H7 (cell line): Measurements from ENCODE around the gene USP43. TPM values are rescaled to one million over a fixed set of nuclear protein-coding genes. Genes with fewer than 3 reads are reported as not detected.

Source experiments
- DNase-seq: peaks from one replicate; pipeline ENCODE4 v3.0.0; 2012
- H3K27me3 ChIP-seq: 2 replicates; pipeline ENCODE4 v1.6.0; 2011; ENCODE audit warnings: mild to moderate bottlenecking, low read length; ENCODE audit not compliant: control insufficient read depth, insufficient read depth
- H3K36me3 ChIP-seq: replicated peaks from 2 replicates; pipeline ENCODE4 v1.5.1; 2011; ENCODE audit warnings: low read length; ENCODE audit not compliant: control insufficient read depth, insufficient read depth
- H3K4me3 ChIP-seq: 2 replicates; pipeline ENCODE4 v1.5.1; 2011; ENCODE audit warnings: low read depth, mild to moderate bottlenecking, control low read depth, low read length, moderate library complexity; ENCODE audit not compliant: insufficient read depth
- total RNA-seq: library from RNA; depleted of rRNA; stranded (reverse); fragments of >200 nt; shearing (Covaris generic); gene quantifications from 2 replicates; pipeline ENCODE4 v1.2.3, GENCODE V29; 2014; rRNA removed

USP43 gene
- total RNA-seq, 1 experiment from 2014 or later: 5.0 TPM

- Histone ChIP-seq H3K27me3 (no peaks in the 10 kb centered on the region), H3K36me3 (no peaks in the 10 kb centered on the region), H3K4me3 (no peak overlapping the region)
- DNase-seq: no peak
These were observed 121.7 kb downstream of the USP43 start for GRCh38 chr17:9766970-9767369.

DNA sequence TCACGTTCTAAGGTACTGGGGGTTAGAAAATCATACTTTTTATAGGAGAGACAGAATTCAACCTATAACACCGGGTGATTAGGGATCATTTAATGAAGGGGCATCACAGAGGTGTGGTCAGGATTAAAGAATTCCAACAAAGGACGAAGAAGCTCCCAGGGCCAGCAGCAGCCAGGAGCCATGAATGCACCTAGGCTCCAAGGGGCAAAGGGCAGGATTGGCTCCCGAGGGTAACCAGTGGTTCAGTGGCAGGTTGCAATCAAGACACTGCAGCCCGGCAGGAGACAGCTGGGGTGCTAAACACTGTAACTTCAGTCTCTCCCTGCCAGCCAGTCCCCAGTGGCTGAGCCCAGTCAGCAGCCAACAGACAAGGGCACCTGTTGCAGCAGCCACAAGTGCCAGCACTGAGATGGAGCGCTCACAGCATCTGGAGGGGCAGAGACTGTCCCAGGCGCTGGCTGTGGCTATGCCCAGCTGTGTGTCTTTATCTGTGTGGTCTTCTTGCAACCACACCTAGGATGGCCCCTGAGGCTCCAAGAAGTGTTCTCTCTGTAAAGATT lies 122.2 kb downstream of the USP43 start:
- H3K4me3 ChIP-seq: no peak overlapping the region

GRCh38 chr17:9768381-9768934 lies 123.1 kb downstream of the USP43 start:
- Histone ChIP-seq H3K4me3 (no peak overlapping the region), H3K27me3 (no peaks in the 10 kb centered on the region), H3K36me3 (no peaks in the 10 kb centered on the region)
- peak; percentile 56 for DNase-seq

More for the DNA sequence above, 122.2 kb downstream of the USP43 start:
- H3K36me3 ChIP-seq: no peaks in the 10 kb centered on the region
- DNase-seq: no peak
- H3K27me3 ChIP-seq: no peaks in the 10 kb centered on the region

DNA sequence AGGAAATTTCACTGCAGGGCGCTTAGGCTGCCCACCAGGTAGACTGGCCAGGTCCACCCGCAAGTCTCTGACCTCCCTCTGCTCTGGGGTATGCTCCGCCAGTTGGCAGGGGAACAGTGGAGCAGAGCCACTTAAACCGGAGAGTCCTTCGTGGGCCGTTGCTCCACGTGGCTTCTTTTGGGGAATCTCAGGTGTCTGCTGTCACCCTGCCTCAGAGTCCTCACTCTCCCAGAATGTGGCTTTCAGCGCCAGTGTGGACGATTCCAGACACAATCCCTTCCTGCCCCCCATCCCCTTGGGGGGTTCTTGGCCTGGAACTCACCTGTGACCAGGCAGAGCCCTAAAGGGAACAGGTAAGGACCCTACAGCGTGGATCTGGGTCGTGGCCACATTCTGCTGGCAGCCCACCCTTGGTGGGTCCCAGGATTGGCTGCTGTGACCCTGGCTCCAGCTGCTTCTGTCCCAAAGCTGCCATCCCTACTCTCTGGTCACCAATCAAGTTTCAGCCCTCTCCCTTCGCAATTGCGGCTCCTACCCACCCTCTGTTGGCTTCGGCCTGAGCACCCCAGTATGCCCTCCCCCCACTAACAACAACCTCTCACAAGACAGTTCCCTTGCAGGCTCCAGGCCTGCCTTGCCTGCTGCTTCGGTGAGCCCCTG lies 123.8 kb downstream of the USP43 start:
- no peak for DNase-seq
- Histone ChIP-seq H3K27me3 (no peaks in the 10 kb centered on the region), H3K4me3 (no peak overlapping the region), H3K36me3 (no peaks in the 10 kb centered on the region)

GRCh38 chr17:9771465-9771864 lies 126.1 kb downstream of the USP43 start:
- DNase-seq: peak; percentile 36

DNA sequence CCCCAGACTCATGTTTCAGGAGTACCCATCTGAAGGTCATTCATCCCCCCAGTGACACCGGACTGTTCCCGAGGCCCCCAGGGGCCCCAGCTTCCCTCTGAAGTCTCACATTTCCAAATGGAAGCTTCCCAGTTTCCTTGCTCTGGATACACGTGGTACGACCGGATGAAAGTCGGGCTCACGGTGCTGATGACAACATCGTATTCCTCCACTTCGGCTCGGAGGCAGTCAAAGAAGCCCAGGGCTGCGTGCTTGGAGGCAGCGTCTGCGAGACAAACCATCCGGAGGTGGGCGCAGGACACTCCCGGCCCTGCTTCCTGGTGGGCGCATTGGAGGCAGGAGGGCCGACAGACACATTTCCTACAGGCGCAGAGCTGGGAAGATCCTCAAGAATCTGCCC lies 127.3 kb downstream of the USP43 start:
- no peak for DNase-seq
- Histone ChIP-seq H3K36me3 (no peaks in the 10 kb centered on the region), H3K4me3 (no peak overlapping the region), H3K27me3 (no peaks in the 10 kb centered on the region)

More at GRCh38 chr17:9771465-9771864, 126.1 kb downstream of the USP43 start:
- Histone ChIP-seq H3K36me3 (no peaks in the 10 kb centered on the region), H3K4me3 (no peak overlapping the region), H3K27me3 (no peaks in the 10 kb centered on the region)

DNA sequence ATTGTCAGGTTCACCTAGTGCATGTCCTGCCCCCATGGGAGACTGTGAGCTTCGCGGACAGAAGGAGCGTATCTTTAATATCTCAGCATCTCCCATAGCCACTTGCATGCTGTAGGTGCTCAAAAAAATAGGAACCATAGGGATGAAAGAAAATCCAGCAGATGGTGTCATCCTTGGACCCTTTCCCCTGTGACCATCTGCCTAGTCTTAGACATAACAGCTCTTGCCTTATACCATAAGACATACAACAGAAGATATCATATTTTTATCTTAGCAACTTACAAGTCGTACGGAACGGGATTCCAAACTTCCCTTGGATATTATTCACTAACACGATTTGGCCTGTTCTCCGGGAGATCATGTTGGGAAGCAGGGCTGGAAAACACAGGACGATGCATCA lies 131.6 kb downstream of the USP43 start:
- Histone ChIP-seq H3K4me3 (no peak overlapping the region), H3K27me3 (no peaks in the 10 kb centered on the region), H3K36me3 (no peaks in the 10 kb centered on the region)
- DNase-seq: no peak

Other genes starting within 250 kb of the USP43 start
- 51.8 and 63.1 TPM in 2 replicates for gene STX8, start 69.7 kb upstream of the USP43 start, total RNA-seq
- gene CFAP52, start 68.9 kb upstream of the USP43 start, total RNA-seq: not detected in 2 replicates
- gene DHRS7C, start 146.1 kb downstream of the USP43 start, total RNA-seq: not detected in 2 replicates
- gene GSG1L2, start 176.6 kb downstream of the USP43 start, total RNA-seq: not detected in 2 replicates
- not detected in 2 replicates for gene GLP2R, start 180.4 kb downstream of the USP43 start, total RNA-seq